K562 (cell line): Measurements from ENCODE around the gene DND1. TPM values are rescaled to one million over a fixed set of nuclear protein-coding genes. Genes with fewer than 3 reads are reported as not detected.

ENCODE experiments used
- ATAC-seq: fragments of 200-7000 bp; cut with Tn5 transposase; 3 replicates; pipeline ENCODE4 v1.9.1; 2020; ENCODE audit warnings: moderate library complexity
- BruUV-seq: library from RNA; stranded (reverse); fragments of 400-500 nt; replicated peaks from 2 replicates; lab custom pipeline; 2021; lab: Mats Ljungman, UMichigan
- CTCF ChIA-PET: fragments of 300-600 bp; formaldehyde crosslinking; extraction: SDS; loops from one replicate; lab custom pipeline; 2021; ENCODE audit warnings: low intra/inter-chr PET ratio; lab: Yijun Ruan, JAX
- POLR2A ChIA-PET: fragments of 300-600, 350-650 bp; sonication (Branson Sonifier 250); formaldehyde crosslinking; extraction: SDS; loops from one replicate; lab custom pipeline; 2021; ENCODE audit warnings: antibody characterized with exemption, inconsistent platforms; lab: Yijun Ruan, JAX
- DNase-seq, 4 experiments: peaks; one replicate each; pipeline versions ENCODE4 v3.0.0 to v3.0.0-alpha.2; 2011 to 2018; ENCODE audit warnings: low spot score in 3 of 4, mixed read lengths in 3 of 4; ENCODE audit errors: extremely low read depth in 1 of 4
- FAIRE-seq: peaks from 2 replicates; lab custom pipeline; 2011; peaks lifted over from hg19 to GRCh38; lab: Jason Lieb, UNC
- H2AFZ ChIP-seq: 2 replicates; pipeline ENCODE4 v1.6.0; 2011; ENCODE audit warnings: low read depth, low read length, control low read depth, inconsistent platforms
- H3K27ac ChIP-seq: fragments of 200-600 bp; 3 replicates; pipeline ENCODE4 v1.8.0; 2011; ENCODE audit warnings: low read depth, mild to moderate bottlenecking, control low read depth, inconsistent platforms, low read length, moderate library complexity, mixed read lengths; ENCODE audit errors: extremely low read depth
- H3K27me3 ChIP-seq, 2 experiments: fragments of 300-600 bp in 1 of 2; 2 replicates in 1 of 2; 3 replicates in 1 of 2; pipeline versions ENCODE4 v1.6.0 to v1.8.0; 2011; ENCODE audit warnings: inconsistent platforms in 2 of 2, low read length in 2 of 2, mild to moderate bottlenecking in 1 of 2, mixed read lengths in 1 of 2, moderate library complexity in 1 of 2; ENCODE audit not compliant: control insufficient read depth in 2 of 2, insufficient read depth in 2 of 2
- H3K36me3 ChIP-seq: fragments of 300-600 bp; 3 replicates; pipeline ENCODE4 v1.8.0; 2011; ENCODE audit warnings: mild to moderate bottlenecking, low read length, inconsistent platforms; ENCODE audit not compliant: control insufficient read depth, insufficient read depth
- H3K4me1 ChIP-seq, 2 experiments: fragments of 200-600 bp in 1 of 2; replicated peaks in 1 of 2; 2 replicates in 1 of 2; 3 replicates in 1 of 2; pipeline versions ENCODE4 v1.5.1 to v1.8.0; 2011; ENCODE audit warnings: inconsistent platforms in 2 of 2, low read length in 2 of 2, mild to moderate bottlenecking in 1 of 2, mixed read lengths in 1 of 2, moderate library complexity in 1 of 2; ENCODE audit not compliant: control insufficient read depth in 2 of 2, insufficient read depth in 2 of 2
- H3K4me2 ChIP-seq: 2 replicates; pipeline ENCODE4 v1.6.1; 2011; ENCODE audit warnings: low read length, control low read depth, inconsistent platforms, mixed read lengths; ENCODE audit not compliant: insufficient read depth
- H3K4me3 ChIP-seq: fragments of 200-600 bp; sonication (generic), shearing (Covaris generic); 2 replicates; pipeline ENCODE4 v1.5.1; 2016; ENCODE audit warnings: control low read depth, inconsistent platforms
- H3K79me2 ChIP-seq: fragments of 200-600 bp; 3 replicates; pipeline ENCODE4 v1.8.0; 2011; ENCODE audit warnings: low read length, inconsistent platforms; ENCODE audit not compliant: control insufficient read depth, insufficient read depth
- H3K9ac ChIP-seq, 2 experiments: 2 replicates each; pipeline versions ENCODE4 v1.6.0 to v1.6.1; 2011; ENCODE audit warnings: low read depth in 2 of 2, low read length in 2 of 2, control low read depth in 1 of 2, inconsistent platforms in 1 of 2, mild to moderate bottlenecking in 1 of 2, mixed read lengths in 1 of 2; ENCODE audit not compliant: insufficient read depth in 1 of 2
- H3K9me1 ChIP-seq: one replicate; pipeline ENCODE4 v1.6.0; 2011; ENCODE audit warnings: inconsistent platforms, mild to moderate bottlenecking, low read length, moderate library complexity; ENCODE audit not compliant: control insufficient read depth, insufficient read depth
- H3K9me3 ChIP-seq: replicated peaks from 2 replicates; pipeline ENCODE4 v1.5.1; 2011; ENCODE audit warnings: low read depth, low read length, inconsistent platforms; ENCODE audit not compliant: control insufficient read depth, insufficient read depth
- H4K20me1 ChIP-seq: replicated peaks from 2 replicates; pipeline ENCODE4 v1.6.1; 2011; ENCODE audit warnings: low read length, inconsistent platforms, mixed read lengths; ENCODE audit not compliant: control insufficient read depth, insufficient read depth
- MTA1 ChIP-seq: fragments of 450-650 bp; IDR thresholded peaks from 2 replicates; pipeline ENCODE4 v1.6.1; 2017; ENCODE audit warnings: borderline replicate concordance
- PRDM10 ChIP-seq: fragments of 450-650 bp; IDR thresholded peaks from 2 replicates; pipeline ENCODE4 v1.6.1; 2018; ENCODE audit not compliant: partially characterized antibody
- WGBS: fragments of 100-300 bp; shearing (Covaris generic); methylation state at CpG from one replicate; pipeline ENCODE4 v1.1.6; 2016; ENCODE audit warnings: low coverage, mixed read lengths; ENCODE audit not compliant: insufficient coverage; ENCODE audit errors: missing lambda C conversion rate; 5-methylcytosine and 5-hydroxymethylcytosine counted together
- in situ Hi-C: fragments of 300-500 bp; cut with MboI; formaldehyde crosslinking; loops from 4 replicates; pipeline ENCODE4 v1.15.0; 2018; ENCODE audit warnings: inconsistent platforms, mixed read lengths
- intact Hi-C: fragments of 100-400 bp; cut with micrococcal nuclease; formaldehyde crosslinking; loops from 2 replicates; pipeline ENCODE4 v1.14.2; 2022
- polyA plus RNA-seq, 8 experiments: library from polyadenylated mRNA; depleted of rRNA in 4 of 8; stranded (reverse) in 5 of 8; unstranded in 3 of 8; fragments of >200 nt; fragmentation: Nextera tagmentation in 2 of 8; fragmentation: Illumina TruSeq in 1 of 8; extraction: Ambion mirVana in 2 of 8; extraction: Trizol in 1 of 8; gene quantifications; 2 replicates each; pipeline versions ENCODE4 v1.2.1 to v1.2.3, GENCODE V29; 2011 to 2014; ENCODE audit warnings: inconsistent platforms in 1 of 8, missing spikeins in 1 of 8
- total RNA-seq, 7 experiments: library from RNA; depleted of rRNA in 6 of 7; stranded (reverse); fragments of >200 nt in 6 of 7; fragmentation: Illumina TruSeq in 2 of 7; extraction: Trizol in 2 of 7; gene quantifications; 2 replicates each; pipeline versions ENCODE4 v1.2.1 to v1.2.3, GENCODE V29; 2011 to 2021; ENCODE audit warnings: low replicate concordance in 1 of 7

The DND1 gene
- total and polyA plus RNA-seq, 9 of the 15 experiments (the other 6 are each of a cell fraction or from before 2014, with no cell fraction given): 0.37 to 2.0 (median 0.90) TPM; not detected in 3

DNA sequence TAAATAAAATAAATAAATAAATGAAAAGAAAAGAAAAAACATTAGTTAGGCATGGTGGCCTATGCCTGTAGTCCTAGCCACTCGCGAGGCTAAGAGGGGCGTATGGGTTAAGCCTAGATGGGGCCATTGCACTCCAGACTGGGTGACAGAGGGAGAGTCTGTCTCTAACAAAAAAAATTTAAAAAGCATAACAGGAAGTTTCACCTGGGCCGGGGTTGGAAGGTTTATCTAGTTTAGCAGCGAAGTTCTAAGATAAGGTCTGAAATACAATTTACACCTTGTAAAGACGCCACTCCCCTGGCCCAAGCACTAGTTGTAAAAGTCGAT is 44.9 kb upstream of the DND1 start:
- Histone ChIP-seq H3K9me3 (no peaks in the 10 kb centered on the region), H3K4me2 (peak overlapping the region; percentile 85), H3K79me2 (no peaks in the 10 kb centered on the region), H3K9ac (peak overlapping the region; percentile 89 to 90; a peak in 3 of 4 replicates), H3K9me1 (no peaks in the 10 kb centered on the region), H3K4me1 (peaks cover 0 to 2% of the 10 kb centered on the region in 2 experiments; a peak in 2 of 5 replicates), H2AFZ (peak overlapping the region; percentile 87), H3K27me3 (no peaks in the 10 kb centered on the region), H3K4me3 (peak overlapping the region; percentile 42), H4K20me1 (no peaks in the 10 kb centered on the region), H3K27ac (peak overlapping the region; percentile 95), H3K36me3 (no peaks in the 10 kb centered on the region)
- TF ChIP-seq MTA1: no peak
- TF ChIP-seq PRDM10: peak; percentile 82
- in situ Hi-C loops: loop anchor here (5.0 kb wide), 1 partner anchor 156 kb away; the partner anchor contains the start of genes APBB3 and SLC35A4
- TSS peak; percentile 91 for BruUV-seq
- DNase-seq (no peak), ATAC-seq (peak; percentile 42), FAIRE-seq (no peak)
- ChIA-PET POLR2A (interaction anchor here (0.7 to 2.7 kb wide), 16 partner anchors 8 to 407 kb away, joined by 3 to 14 read pairs (median 4); partner anchors contain the start of genes EIF4EBP3, HARS1, HARS2 and IK), CTCF (no interaction called here)
- intact Hi-C loops: loop anchor here (2.0 to 10.0 kb wide), 8 partner anchors 53 to 603 kb away; partner anchors contain the start of genes ANKHD1, IK, NDUFA2 and PURA
- WGBS: 12% methylated on average over 7 of the region's 7 CpGs
